Stimulated activated naive CD4-positive, alpha-beta T cell treated with Interleukin-2 at 50 U/mL for 16 hours (primary cell): ENCODE data around the gene KLF17.
"Not testable (repeated sequence)": the region's sequence is repeated elsewhere in the genome, so short reads cannot be mapped to it uniquely, and the experiment has no call there.

Experiments used
- DNase-seq: peaks from one replicate; lab custom pipeline; 2025; lab: John Stamatoyannopoulos, UW

The KLF17 gene

GRCh38 chr1:44110916-44111315 is 7.7 kb upstream of the KLF17 start:
- DNase-seq: no peak

GRCh38 chr1:44111861-44112260 is 6.8 kb upstream of the KLF17 start:
- DNase-seq: no peak

GRCh38 chr1:44112486-44112885 is 6.1 kb upstream of the KLF17 start:
- no peak for DNase-seq

- DNase-seq: no peak
These were observed 5.5 kb upstream of the KLF17 start for GRCh38 chr1:44113095-44113609.

- DNase-seq: no peak
These were observed 4.5 kb upstream of the KLF17 start for GRCh38 chr1:44114098-44114497.

GRCh38 chr1:44117272-44117671 is 1.3 kb upstream of the KLF17 start:
- DNase-seq: not testable (repeated sequence)

GRCh38 chr1:44119525-44119924 is 904 bp downstream of the KLF17 start:
- DNase-seq: no peak

- DNase-seq: no peak
These were observed 1.9 kb downstream of the KLF17 start for GRCh38 chr1:44120398-44120949.

GRCh38 chr1:44129616-44130500 is 11.2 kb downstream of the KLF17 start:
- DNase-seq: no peak

GRCh38 chr1:44131411-44131810 is 12.8 kb downstream of the KLF17 start:
- no peak for DNase-seq

GRCh38 chr1:44134071-44134920 is 15.7 kb downstream of the KLF17 start:
- no peak for DNase-seq

- no peak for DNase-seq
These were observed 17.3 kb downstream of the KLF17 start for GRCh38 chr1:44135886-44136285.

GRCh38 chr1:44138239-44138638 is 19.6 kb downstream of the KLF17 start:
- DNase-seq: no peak

- DNase-seq: not testable (repeated sequence)
These were observed 20.9 kb downstream of the KLF17 start for GRCh38 chr1:44139565-44139964.

- no peak for DNase-seq
These were observed 22.9 kb downstream of the KLF17 start, which contains the start of gene KLF18 for GRCh38 chr1:44141531-44141930. Gene KLF18 (minus strand): TSS chr1:44141631. CDS start chr1:44141631, 0 bp downstream.

- no peak for DNase-seq
These were observed 26.5 kb downstream of the KLF17 start for GRCh38 chr1:44144962-44145756.

- no peak for DNase-seq
These were observed 28.1 kb downstream of the KLF17 start for GRCh38 chr1:44146536-44147361.

GRCh38 chr1:44147582-44147981 is 29.0 kb downstream of the KLF17 start:
- no peak for DNase-seq

- no peak for DNase-seq
These were observed 32.7 kb downstream of the KLF17 start for GRCh38 chr1:44151332-44151731.

GRCh38 chr1:44151808-44152207 is 33.2 kb downstream of the KLF17 start:
- no peak for DNase-seq

GRCh38 chr1:44152692-44153091 is 34.1 kb downstream of the KLF17 start:
- no peak for DNase-seq
